ENCODE results near the gene NECTIN3. TPM values are rescaled to one million over a fixed set of nuclear protein-coding genes. Genes with fewer than 3 reads are reported as not detected.

The NECTIN3 gene
- total and polyA plus RNA-seq, 2 experiments from 2014 or later: 16.1 to 22.8 TPM

DNA sequence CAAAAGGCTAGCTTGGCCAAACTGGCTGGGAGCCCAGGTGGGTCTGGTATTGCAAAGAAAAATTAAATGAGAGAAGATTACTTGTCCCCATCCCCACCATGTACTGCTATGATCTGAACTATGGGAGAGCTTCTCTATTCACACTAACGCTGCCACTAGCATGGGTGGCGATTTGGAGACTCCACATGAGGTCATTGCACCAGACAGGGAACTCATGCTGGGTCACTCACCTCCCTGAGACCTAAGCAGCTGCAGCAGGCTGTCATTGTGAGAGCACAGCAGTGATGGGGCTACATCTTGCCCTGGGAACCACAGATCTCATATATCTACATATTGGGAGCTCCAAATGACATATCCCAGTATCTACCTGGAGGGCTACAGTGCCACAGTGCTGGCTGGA lies 36.3 kb upstream of the NECTIN3 start:
- no peak for DNase-seq (ENCODE audit: low read depth in 1 of 2, low spot score in 1 of 2)
- no peaks in the 10 kb centered on the region for H3K27me3 ChIP-seq
- H3K36me3 ChIP-seq: no peaks in the 10 kb centered on the region
- no peak overlapping the region for H3K4me3 ChIP-seq
- no peak overlapping the region for H3K27ac ChIP-seq
- H3K9me3 ChIP-seq (ENCODE audit: low read depth): no peaks in the 10 kb centered on the region
- H3K4me1 ChIP-seq (ENCODE audit: low read depth): no peaks in the 10 kb centered on the region
- TF ChIP-seq, protein P1, sequence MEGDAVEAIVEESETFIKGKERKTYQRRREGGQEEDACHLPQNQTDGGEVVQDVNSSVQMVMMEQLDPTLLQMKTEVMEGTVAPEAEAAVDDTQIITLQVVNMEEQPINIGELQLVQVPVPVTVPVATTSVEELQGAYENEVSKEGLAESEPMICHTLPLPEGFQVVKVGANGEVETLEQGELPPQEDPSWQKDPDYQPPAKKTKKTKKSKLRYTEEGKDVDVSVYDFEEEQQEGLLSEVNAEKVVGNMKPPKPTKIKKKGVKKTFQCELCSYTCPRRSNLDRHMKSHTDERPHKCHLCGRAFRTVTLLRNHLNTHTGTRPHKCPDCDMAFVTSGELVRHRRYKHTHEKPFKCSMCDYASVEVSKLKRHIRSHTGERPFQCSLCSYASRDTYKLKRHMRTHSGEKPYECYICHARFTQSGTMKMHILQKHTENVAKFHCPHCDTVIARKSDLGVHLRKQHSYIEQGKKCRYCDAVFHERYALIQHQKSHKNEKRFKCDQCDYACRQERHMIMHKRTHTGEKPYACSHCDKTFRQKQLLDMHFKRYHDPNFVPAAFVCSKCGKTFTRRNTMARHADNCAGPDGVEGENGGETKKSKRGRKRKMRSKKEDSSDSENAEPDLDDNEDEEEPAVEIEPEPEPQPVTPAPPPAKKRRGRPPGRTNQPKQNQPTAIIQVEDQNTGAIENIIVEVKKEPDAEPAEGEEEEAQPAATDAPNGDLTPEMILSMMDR (IDR thresholded peaks at IDR 0.05; ENCODE audit: low read depth, low read length): no peak

DNA sequence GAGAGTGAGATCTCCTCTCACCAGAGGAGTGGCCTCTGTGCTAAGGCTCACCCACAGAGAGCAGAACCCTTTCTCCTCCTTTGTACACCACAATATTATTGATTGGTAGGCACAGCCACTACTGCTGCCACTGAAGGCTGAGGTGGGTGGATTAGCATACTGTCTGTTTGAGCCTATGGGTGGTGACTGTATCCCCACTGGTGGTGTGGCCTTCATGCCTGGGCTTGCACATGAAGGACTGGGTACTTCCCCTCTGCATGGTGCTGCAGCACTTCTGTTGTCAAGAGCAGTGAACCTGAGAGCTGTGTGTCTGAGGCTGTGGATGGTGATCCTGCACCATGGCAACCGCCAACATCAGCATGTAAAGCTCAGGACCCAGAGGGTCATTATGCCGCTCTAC lies 35.7 kb upstream of the NECTIN3 start:
- no peak overlapping the region for H3K27ac ChIP-seq
- no peaks in the 10 kb centered on the region for H3K9me3 ChIP-seq (ENCODE audit: low read depth)
- H3K36me3 ChIP-seq: no peaks in the 10 kb centered on the region
- no peaks in the 10 kb centered on the region for H3K27me3 ChIP-seq
- H3K4me1 ChIP-seq (ENCODE audit: low read depth): no peaks in the 10 kb centered on the region
- no peak overlapping the region for H3K4me3 ChIP-seq
- DNase-seq (ENCODE audit: low read depth in 1 of 2, low spot score in 1 of 2): no peak
- TF ChIP-seq, protein P1 (IDR thresholded peaks at IDR 0.05; ENCODE audit: low read depth, low read length): no peak

- TF ChIP-seq, protein P1 (IDR thresholded peaks at IDR 0.05; ENCODE audit: low read depth, low read length): no peak
These were observed 30.7 kb upstream of the NECTIN3 start for GRCh38 chr3:111040959-111041358.

DNA sequence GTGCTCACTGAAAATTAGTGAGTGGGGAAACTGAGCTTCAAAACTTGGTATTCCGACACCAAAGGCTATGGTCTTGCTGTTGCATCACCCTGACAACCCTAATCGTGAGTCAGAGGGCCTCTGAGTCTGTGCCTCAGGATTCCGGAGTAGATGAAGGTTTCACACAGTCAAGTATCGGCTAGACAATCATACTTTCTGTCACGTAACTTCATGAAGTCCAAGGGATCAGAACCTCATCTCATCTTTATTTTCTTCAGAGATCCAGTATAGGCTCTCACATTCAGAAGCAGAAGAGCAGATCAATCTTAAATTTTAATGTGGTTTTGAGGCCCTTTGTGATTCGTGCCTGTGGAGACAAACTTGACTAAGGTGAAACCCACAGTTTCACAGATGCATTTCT lies 26.1 kb upstream of the NECTIN3 start:
- H3K4me3 ChIP-seq: no peak overlapping the region
- no peaks in the 10 kb centered on the region for H3K9me3 ChIP-seq (ENCODE audit: low read depth)
- H3K27me3 ChIP-seq: no peaks in the 10 kb centered on the region
- no peak overlapping the region for H3K27ac ChIP-seq
- TF ChIP-seq, protein P1 (IDR thresholded peaks at IDR 0.05; ENCODE audit: low read depth, low read length): no peak
- DNase-seq (ENCODE audit: low read depth in 1 of 2, low spot score in 1 of 2): peak in 1 of 2 donors; percentile 13
- H3K4me1 ChIP-seq (ENCODE audit: low read depth): peaks cover 2% of the 10 kb centered on the region
- no peaks in the 10 kb centered on the region for H3K36me3 ChIP-seq

More at GRCh38 chr3:111040959-111041358, 30.7 kb upstream of the NECTIN3 start:
- H3K4me1 ChIP-seq (ENCODE audit: low read depth): no peaks in the 10 kb centered on the region
- DNase-seq (ENCODE audit: low read depth in 1 of 2, low spot score in 1 of 2): no peak
- H3K27me3 ChIP-seq: no peaks in the 10 kb centered on the region
- H3K36me3 ChIP-seq: no peaks in the 10 kb centered on the region
- H3K4me3 ChIP-seq: no peak overlapping the region
- no peaks in the 10 kb centered on the region for H3K9me3 ChIP-seq (ENCODE audit: low read depth)
- no peak overlapping the region for H3K27ac ChIP-seq

DNA sequence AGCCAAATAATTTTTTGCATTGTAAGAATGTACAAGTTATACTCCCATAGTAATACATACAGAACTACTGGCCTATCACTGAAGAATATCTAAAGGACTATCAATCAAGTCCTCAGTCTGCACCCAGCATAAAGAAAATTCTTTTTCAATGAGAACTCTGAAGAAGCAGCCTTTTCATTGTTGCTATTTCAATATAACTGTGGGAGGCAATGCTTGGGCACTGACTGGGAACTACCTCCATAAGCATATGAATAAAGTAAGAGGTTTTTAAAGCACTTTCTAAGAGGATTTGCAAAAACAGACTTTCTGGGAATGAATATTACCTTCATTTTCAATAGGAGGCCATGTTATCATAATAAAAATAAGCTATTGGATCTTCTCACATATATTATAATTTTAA lies 24.6 kb upstream of the NECTIN3 start:
- TF ChIP-seq, protein P1 (IDR thresholded peaks at IDR 0.05; ENCODE audit: low read depth, low read length): no peak
- H3K4me3 ChIP-seq: no peak overlapping the region

More for the DNA sequence above, 24.6 kb upstream of the NECTIN3 start:
- Histone ChIP-seq H3K27me3 (no peaks in the 10 kb centered on the region), H3K27ac (no peak overlapping the region), H3K36me3 (no peaks in the 10 kb centered on the region), H3K4me1 (ENCODE audit: low read depth) (peaks cover 2% of the 10 kb centered on the region), H3K9me3 (ENCODE audit: low read depth) (no peaks in the 10 kb centered on the region)
- DNase-seq (ENCODE audit: low read depth in 1 of 2, low spot score in 1 of 2): no peak

Data from cardiac muscle cell (in vitro differentiated cells and primary cell).